HCT116 (cell line): ENCODE results near the gene ANKRD49. TPM values are rescaled to one million over a fixed set of nuclear protein-coding genes. Genes with fewer than 3 reads are reported as not detected.

Experiments used
- ATAC-seq: fragments of 200-7000 bp; cut with Tn5 transposase; 2 replicates; pipeline ENCODE4 v1.9.1; 2020; ENCODE audit warnings: mild to moderate bottlenecking, moderate library complexity
- BruUV-seq: library from RNA; stranded (reverse); fragments of 400-500 nt; replicated peaks from 2 replicates; lab custom pipeline; 2021; lab: Mats Ljungman, UMichigan
- CTCF ChIA-PET: fragments of 300-600 bp; sonication (Branson Sonifier 250); formaldehyde crosslinking; loops from one replicate; lab custom pipeline; 2021; ENCODE audit warnings: antibody characterized with exemption; lab: Charles Lee
- POLR2A ChIA-PET: fragments of 300-600, 350-600 bp; sonication (Branson Sonifier 250); formaldehyde crosslinking; loops from one replicate; lab custom pipeline; 2021; ENCODE audit warnings: antibody characterized with exemption; lab: Charles Lee
- RAD21 ChIA-PET, 2 experiments: fragments of 300-600 bp; sonication (Branson Sonifier 250); formaldehyde crosslinking; loops; one replicate each; lab custom pipeline; 2023; ENCODE audit warnings: low total read pairs in 2 of 2; ENCODE audit not compliant: uncharacterized antibody in 2 of 2, unreplicated experiment in 2 of 2, low non-redundant PET in 1 of 2; lab: Charles Lee
- DNase-seq: peaks from one replicate; pipeline ENCODE4 v3.0.0-alpha.2; 2010; ENCODE audit warnings: low read depth, low spot score
- H2AFZ ChIP-seq: fragments of 200-600 bp; shearing (Covaris generic), sonication (generic); 2 replicates; pipeline ENCODE4 v1.6.1; 2017; ENCODE audit warnings: low read depth, mixed run types, mixed read lengths, antibody characterized with exemption, low read length; ENCODE audit not compliant: poor library complexity, severe bottlenecking
- H3K27ac ChIP-seq: 2 replicates; pipeline ENCODE4 v1.5.1; 2012; ENCODE audit warnings: low read depth, low read length
- H3K27me3 ChIP-seq: fragments of 200-600 bp; sonication (generic); 2 replicates; pipeline ENCODE4 v1.6.1; 2016; ENCODE audit warnings: mixed run types, low read length, mixed read lengths; ENCODE audit not compliant: insufficient read depth
- H3K36me3 ChIP-seq, 2 experiments: fragments of 200-500 bp in 1 of 2; fragments of 200-600 bp in 1 of 2; sonication (Bioruptor generic) in 1 of 2; sonication (generic) in 1 of 2; 2 replicates each; pipeline versions ENCODE4 v1.5.1 to v1.6.1; 2014 to 2016; ENCODE audit warnings: low read length in 2 of 2, inconsistent platforms in 1 of 2, mixed read lengths in 1 of 2, mixed run types in 1 of 2; ENCODE audit not compliant: insufficient read depth in 2 of 2, control insufficient read depth in 1 of 2
- H3K4me1 ChIP-seq, 2 experiments: fragments of 200-600 bp in 1 of 2; sonication (generic) in 1 of 2; 2 replicates each; pipeline versions ENCODE4 v1.5.1 to v1.6.1; 2012 to 2017; ENCODE audit warnings: low read length in 2 of 2, inconsistent platforms in 1 of 2, mild to moderate bottlenecking in 1 of 2, mixed read lengths in 1 of 2, mixed run types in 1 of 2, moderate library complexity in 1 of 2; ENCODE audit not compliant: insufficient read depth in 2 of 2, control insufficient read depth in 1 of 2
- H3K4me2 ChIP-seq: fragments of 200-600 bp; sonication (generic); 2 replicates; pipeline ENCODE4 v1.6.1; 2017; ENCODE audit warnings: mixed run types, low read length, mixed read lengths
- H3K4me3 ChIP-seq, 2 experiments: fragments of 200-600 bp in 1 of 2; sonication (generic) in 1 of 2; replicated peaks in 1 of 2; 2 replicates each; pipeline ENCODE4 v1.5.1; 2011 to 2016; ENCODE audit warnings: low read length in 2 of 2, control low read depth in 1 of 2, low read depth in 1 of 2, mild to moderate bottlenecking in 1 of 2, mixed read lengths in 1 of 2, mixed run types in 1 of 2
- H3K79me2 ChIP-seq: fragments of 200-600 bp; sonication (generic); 2 replicates; pipeline ENCODE4 v1.6.1; 2017; ENCODE audit warnings: mild to moderate bottlenecking, mixed run types, low read length, moderate library complexity, mixed read lengths; ENCODE audit not compliant: insufficient read depth
- H3K9ac ChIP-seq: fragments of 200-600 bp; sonication (generic); 2 replicates; pipeline ENCODE4 v1.6.1; 2016; ENCODE audit warnings: low read length, mixed read lengths
- H3K9me2 ChIP-seq: fragments of 200-600 bp; sonication (generic), shearing (Covaris generic); 2 replicates; pipeline ENCODE4 v1.6.1; 2017; ENCODE audit warnings: mixed run types, mild to moderate bottlenecking, moderate library complexity; ENCODE audit not compliant: insufficient read depth
- H3K9me3 ChIP-seq, 2 experiments: fragments of 200-500 bp in 1 of 2; fragments of 200-600 bp in 1 of 2; sonication (Bioruptor generic) in 1 of 2; sonication (generic) in 1 of 2; 2 replicates each; pipeline ENCODE4 v1.6.1; 2014 to 2017; ENCODE audit warnings: low read length in 2 of 2, mixed read lengths in 2 of 2, inconsistent platforms in 1 of 2, low read depth in 1 of 2, mild to moderate bottlenecking in 1 of 2, mixed run types in 1 of 2, moderate library complexity in 1 of 2; ENCODE audit not compliant: control insufficient read depth in 1 of 2, insufficient read depth in 1 of 2
- H4K20me1 ChIP-seq: fragments of 200-600 bp; sonication (generic), shearing (Covaris generic); 2 replicates; pipeline ENCODE4 v1.6.1; 2017; ENCODE audit warnings: mixed run types, mild to moderate bottlenecking, moderate library complexity; ENCODE audit not compliant: insufficient read depth
- ATF3 ChIP-seq: IDR thresholded peaks from 2 replicates; pipeline ENCODE4 v1.6.1; 2012
- CBX3 ChIP-seq: IDR thresholded peaks from 2 replicates; pipeline ENCODE4 v1.6.1; 2012; ENCODE audit warnings: low read depth
- CEBPB ChIP-seq: IDR thresholded peaks from 2 replicates; pipeline ENCODE4 v1.6.1; 2012; ENCODE audit warnings: low read depth
- CTCF ChIP-seq, 3 experiments: fragments of 200-600 bp in 1 of 3; sonication (generic) in 1 of 3; IDR thresholded peaks in 2 of 3; conservative IDR thresholded peaks in 1 of 3; 2 replicates each; pipeline ENCODE4 v1.5.1; 2012 to 2017; ENCODE audit warnings: low read depth in 2 of 3, low read length in 2 of 3, antibody characterized with exemption in 1 of 3, borderline replicate concordance in 1 of 3, control low read depth in 1 of 3, mild to moderate bottlenecking in 1 of 3, mixed read lengths in 1 of 3, mixed run types in 1 of 3, moderate library complexity in 1 of 3; ENCODE audit not compliant: insufficient read depth in 1 of 3
- EGR1 ChIP-seq: IDR thresholded peaks from 2 replicates; pipeline ENCODE4 v1.6.1; 2012; ENCODE audit warnings: low read depth
- ELF1 ChIP-seq: IDR thresholded peaks from 2 replicates; pipeline ENCODE4 v1.6.1; 2012; ENCODE audit warnings: low read depth, borderline replicate concordance
- EZH2 ChIP-seq: fragments of 200-600 bp; sonication (generic); IDR thresholded peaks from 2 replicates; pipeline ENCODE4 v1.6.1; 2017; ENCODE audit warnings: antibody characterized with exemption, mixed run types
- FOSL1 ChIP-seq: IDR thresholded peaks from 2 replicates; pipeline ENCODE4 v1.6.1; 2012; ENCODE audit warnings: low read depth
- JUND ChIP-seq: IDR thresholded peaks from 2 replicates; pipeline ENCODE4 v1.6.1; 2012
- MAX ChIP-seq: IDR thresholded peaks from 2 replicates; pipeline ENCODE4 v1.6.1; 2012
- POLR2A ChIP-seq: IDR thresholded peaks from 2 replicates; pipeline ENCODE4 v1.7.0; 2011; ENCODE audit warnings: borderline replicate concordance; ENCODE audit not compliant: insufficient read depth, insufficient read length; ENCODE audit errors: extremely low read depth
- POLR2AphosphoS5 ChIP-seq: IDR thresholded peaks from 2 replicates; pipeline ENCODE4 v1.6.1; 2011; ENCODE audit warnings: mild to moderate bottlenecking, low read depth, low read length, moderate library complexity
- RAD21 ChIP-seq: IDR thresholded peaks from 2 replicates; pipeline ENCODE4 v1.6.1; 2012; ENCODE audit warnings: low read depth, mild to moderate bottlenecking
- SIN3A ChIP-seq: IDR thresholded peaks from 2 replicates; pipeline ENCODE4 v1.6.1; 2012; ENCODE audit warnings: low read depth
- SP1 ChIP-seq: IDR thresholded peaks from 2 replicates; pipeline ENCODE4 v1.6.1; 2012; ENCODE audit warnings: low read depth
- SRF ChIP-seq: IDR thresholded peaks from 2 replicates; pipeline ENCODE4 v1.6.1; 2012; ENCODE audit warnings: low read depth
- TCF7L2 ChIP-seq: IDR thresholded peaks from 2 replicates; pipeline ENCODE4 v1.7.0; 2011; ENCODE audit warnings: borderline replicate concordance, inconsistent platforms; ENCODE audit not compliant: insufficient read depth, insufficient read length; ENCODE audit errors: extremely low read depth
- YY1 ChIP-seq: IDR thresholded peaks from 2 replicates; pipeline ENCODE4 v1.6.1; 2011; ENCODE audit warnings: low read length, low read depth, moderate library complexity, mild to moderate bottlenecking; ENCODE audit not compliant: insufficient replicate concordance; ENCODE audit errors: extremely low read depth
- ZBTB33 ChIP-seq: IDR thresholded peaks from 2 replicates; pipeline ENCODE4 v1.6.1; 2011; ENCODE audit warnings: mild to moderate bottlenecking, low read length, moderate library complexity; ENCODE audit not compliant: insufficient replicate concordance; ENCODE audit errors: extremely low read depth
- ZFX ChIP-seq: fragments of 450-650 bp; IDR thresholded peaks from 2 replicates; pipeline ENCODE4 v1.6.1; 2017
- ZNF274 ChIP-seq: fragments of 200-500 bp; sonication (Bioruptor generic); IDR thresholded peaks from 2 replicates; pipeline ENCODE4 v1.6.1; 2014; ENCODE audit warnings: mild to moderate bottlenecking, low read depth, low read length, inconsistent platforms
- intact Hi-C: fragments of 100-400 bp; cut with micrococcal nuclease; formaldehyde crosslinking; loops from 2 replicates; pipeline ENCODE4 v1.10.0; 2022
- total RNA-seq: library from RNA; stranded (reverse); gene quantifications from one replicate; pipeline ENCODE4 v1.2.1, GENCODE V29; 2021; ENCODE audit not compliant: unreplicated experiment

ANKRD49 gene
- total RNA-seq, 1 experiment from 2014 or later: 8.2 TPM

GRCh38 chr11:94493281-94494125 is at the start of gene ANKRD49, which contains the start of gene MRE11 (continued):
- TF ChIP-seq EGR1: peak; percentile 78
- TF ChIP-seq YY1: no peak
- TF ChIP-seq FOSL1: no peak
- peak; percentile 48 for TF ChIP-seq TCF7L2
- peak; percentile 90 for TF ChIP-seq SIN3A
- TF ChIP-seq EZH2: no peak

GRCh38 chr11:94445641-94446040 is 48.1 kb upstream of the ANKRD49 start:
- TF ChIP-seq POLR2A (no peak), CEBPB (no peak), ZBTB33 (no peak), ATF3 (no peak), JUND (no peak), TCF7L2 (no peak), CTCF (IDR thresholded peaks at IDR 0.05 in 2 of 3, conservative IDR thresholded peaks at IDR 0.05 in 1 of 3; ENCODE audit: borderline replicate concordance in 1 of 3, insufficient read depth in 1 of 3, low read depth in 2 of 3, low read length in 2 of 3) (no peak), POLR2AphosphoS5 (no peak), SP1 (no peak), YY1 (no peak), SRF (no peak), FOSL1 (no peak), ELF1 (no peak), MAX (no peak), RAD21 (no peak), ZNF274 (no peak), EZH2 (no peak), ZFX (no peak), CBX3 (no peak)
- Histone ChIP-seq H3K9me3 (no peaks in the 10 kb centered on the region), H3K9ac (no peak overlapping the region), H2AFZ (no peak overlapping the region), H3K4me2 (no peak overlapping the region), H3K36me3 (peaks cover 0 to 5% of the 10 kb centered on the region in 2 experiments; a peak in 1 of 4 replicates), H3K27me3 (no peaks in the 10 kb centered on the region), H3K79me2 (no peaks in the 10 kb centered on the region), H4K20me1 (no peaks in the 10 kb centered on the region), H3K4me3 (no peak overlapping the region), H3K4me1 (no peaks in the 10 kb centered on the region), H3K9me2 (no peaks in the 10 kb centered on the region), H3K27ac (no peak overlapping the region)
- POLR2A ChIA-PET: no interaction called here
- DNase-seq (no peak), ATAC-seq (no peak)
- RAD21 ChIA-PET: no interaction called here
- intact Hi-C loops: no loop called here
- CTCF ChIA-PET: no interaction called here
- no TSS peak for BruUV-seq
